Vagina (tissue), 2 donors: ENCODE measurements around the gene RPUSD1.

Experiments
- CTCF ChIP-seq, 3 experiments: fragments of 450-650 bp in 2 of 3; fragments of 200-600 bp in 1 of 3; sonication (generic) in 1 of 3; IDR thresholded peaks; one replicate each; pipeline ENCODE4 v1.5.1; 2017 to 2019; ENCODE audit warnings: antibody characterized with exemption in 3 of 3, mild to moderate bottlenecking in 2 of 3, moderate library complexity in 2 of 3
- POLR2A ChIP-seq, 2 donors: fragments of 450-650 bp; IDR thresholded peaks; one replicate each; pipeline ENCODE4 v1.6.1; 2017; ENCODE audit warnings: antibody characterized with exemption in 2 of 2, mild to moderate bottlenecking in 2 of 2, moderate library complexity in 2 of 2
- POLR2AphosphoS5 ChIP-seq, 2 donors: sonication (generic); formaldehyde crosslinking; IDR thresholded peaks; one replicate each; pipeline ENCODE4 v1.9.0; 2017; ENCODE audit warnings: antibody characterized with exemption in 2 of 2, mild to moderate bottlenecking in 2 of 2, low read depth in 1 of 2; ENCODE audit not compliant: insufficient read depth in 1 of 2

- TF ChIP-seq POLR2A (IDR thresholded peaks at IDR 0.05) (no peak), CTCF (IDR thresholded peaks at IDR 0.05) (no peak), POLR2AphosphoS5 (IDR thresholded peaks at IDR 0.05; ENCODE audit: insufficient read depth in 1 of 2, low read depth in 1 of 2) (no peak)
Observed at GRCh38 chr16:796296-797119, 8.3 kb upstream of the RPUSD1 start.
